Measurements from ENCODE around the gene ZNF296.
A peak's percentile ranks its signal among the peaks of the same experiment; 100 is the strongest.

ZNF296 gene

DNA sequence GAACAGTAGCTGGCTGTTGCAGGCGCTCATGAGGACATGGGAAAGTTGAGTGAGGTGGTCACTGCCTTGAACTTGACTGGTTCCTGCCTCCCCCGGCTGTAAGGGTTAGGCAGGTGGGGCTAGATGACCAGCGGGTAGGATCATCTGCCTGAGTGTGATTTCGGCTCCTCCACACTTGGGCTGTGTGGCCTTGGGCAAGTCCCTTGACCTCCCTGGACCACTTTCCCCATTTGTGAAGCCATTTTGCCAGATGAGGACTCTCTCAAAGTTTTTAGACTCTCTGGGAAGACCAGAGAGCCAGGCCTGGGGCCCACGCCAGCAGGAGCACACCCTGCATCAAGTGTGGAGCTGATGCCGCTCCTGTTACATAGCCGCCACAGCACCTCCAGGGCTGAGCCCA, 26.2 kb upstream of the ZNF296 start:
- DNase-seq = no peak

DNA sequence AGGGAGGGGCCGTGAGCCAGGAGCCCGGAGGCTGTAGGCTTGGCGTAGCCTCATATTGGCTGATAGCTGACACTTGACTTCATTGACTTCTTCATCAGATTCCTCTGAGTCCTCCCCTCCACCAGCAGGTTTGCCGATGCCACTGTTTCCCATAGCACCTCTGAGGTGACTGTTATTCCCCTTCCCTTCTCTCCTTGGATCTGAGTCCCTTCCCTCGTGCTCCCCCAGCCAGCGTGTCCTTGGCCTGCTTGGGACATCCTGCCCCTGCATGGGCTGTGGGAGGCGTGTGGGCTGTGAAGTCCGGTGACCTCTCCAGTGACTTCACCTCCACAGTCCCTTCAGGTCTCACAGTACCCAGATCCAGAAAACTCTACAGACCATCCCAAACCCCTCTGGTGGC, 25.5 kb upstream of the ZNF296 start:
- no peak for DNase-seq

DNA sequence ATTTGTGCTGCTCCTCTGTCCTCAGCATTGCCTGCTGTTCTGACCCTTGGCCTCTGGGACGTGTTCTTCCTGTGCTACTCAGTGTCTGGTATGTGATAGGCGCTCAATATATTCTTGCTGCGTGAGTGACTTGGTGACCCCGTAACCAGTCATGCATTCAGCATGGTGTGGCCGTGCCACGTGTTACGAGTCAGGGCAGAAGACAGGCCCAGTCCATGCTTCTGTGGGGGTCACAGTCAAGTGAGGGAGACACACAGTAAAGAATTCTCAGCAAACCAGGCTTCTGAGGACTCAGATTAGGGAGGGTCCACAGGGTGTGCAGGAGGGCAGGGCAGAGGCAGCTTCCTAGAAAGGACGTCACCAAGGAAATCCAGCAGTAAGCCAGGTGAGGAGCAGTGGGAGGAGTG, 24.6 kb upstream of the ZNF296 start:
- no peak for DNase-seq

DNA sequence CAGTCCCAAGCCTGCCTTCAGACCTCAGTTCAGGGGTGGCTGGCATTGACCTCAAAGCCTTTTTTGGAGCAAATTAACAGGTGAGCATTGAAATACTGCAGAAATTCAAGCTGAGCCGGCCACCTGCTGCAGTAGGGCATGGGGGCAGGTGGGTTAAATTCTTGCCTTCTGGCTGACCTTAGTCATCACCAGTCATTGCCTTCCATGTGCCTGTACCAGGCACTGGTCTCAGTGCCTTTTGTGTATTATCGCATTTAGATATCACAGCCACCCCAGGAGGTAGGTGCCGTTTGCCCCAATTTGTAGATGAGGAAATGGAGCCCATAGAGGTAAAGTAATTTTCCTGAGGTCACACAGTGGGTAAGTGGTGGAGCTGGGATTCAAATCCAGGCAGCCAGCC, 23.9 kb upstream of the ZNF296 start:
- DNase-seq = no peak

DNA sequence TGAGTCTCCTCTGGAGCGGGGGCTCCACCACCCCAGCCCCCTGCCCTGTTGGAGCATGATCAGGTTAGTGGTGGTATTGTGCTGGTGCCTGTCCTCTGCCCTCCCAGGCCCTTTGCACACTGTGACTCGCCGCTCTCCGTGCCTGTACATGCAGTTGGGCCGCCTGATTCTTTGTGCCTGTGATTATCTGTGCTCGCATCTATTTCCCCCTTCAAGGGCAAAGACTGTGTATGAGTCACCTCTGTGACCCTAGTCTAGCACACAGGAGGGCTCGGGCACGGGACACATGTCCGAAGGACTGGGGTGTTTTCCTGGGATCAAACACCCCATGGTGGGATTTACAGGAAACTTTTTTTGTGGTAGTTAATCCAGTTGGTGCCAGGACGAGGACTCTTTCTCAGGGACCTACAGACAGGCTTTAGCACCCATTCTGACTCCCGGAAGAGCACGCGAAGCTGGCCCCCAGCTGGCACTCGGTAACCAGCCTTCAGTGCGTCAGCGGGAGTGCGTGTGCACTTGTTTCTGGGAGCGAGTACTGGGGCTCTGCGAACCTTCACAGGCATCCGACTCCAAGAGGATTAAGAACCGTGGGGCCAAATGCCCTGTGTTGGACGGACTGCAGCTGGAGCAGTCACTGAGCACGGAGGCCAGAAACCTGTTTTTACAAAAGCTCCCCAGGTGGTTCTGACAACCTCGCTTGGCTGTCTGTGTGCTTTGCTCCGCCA, 23.4 kb upstream of the ZNF296 start:
- DNase-seq = no peak

DNA sequence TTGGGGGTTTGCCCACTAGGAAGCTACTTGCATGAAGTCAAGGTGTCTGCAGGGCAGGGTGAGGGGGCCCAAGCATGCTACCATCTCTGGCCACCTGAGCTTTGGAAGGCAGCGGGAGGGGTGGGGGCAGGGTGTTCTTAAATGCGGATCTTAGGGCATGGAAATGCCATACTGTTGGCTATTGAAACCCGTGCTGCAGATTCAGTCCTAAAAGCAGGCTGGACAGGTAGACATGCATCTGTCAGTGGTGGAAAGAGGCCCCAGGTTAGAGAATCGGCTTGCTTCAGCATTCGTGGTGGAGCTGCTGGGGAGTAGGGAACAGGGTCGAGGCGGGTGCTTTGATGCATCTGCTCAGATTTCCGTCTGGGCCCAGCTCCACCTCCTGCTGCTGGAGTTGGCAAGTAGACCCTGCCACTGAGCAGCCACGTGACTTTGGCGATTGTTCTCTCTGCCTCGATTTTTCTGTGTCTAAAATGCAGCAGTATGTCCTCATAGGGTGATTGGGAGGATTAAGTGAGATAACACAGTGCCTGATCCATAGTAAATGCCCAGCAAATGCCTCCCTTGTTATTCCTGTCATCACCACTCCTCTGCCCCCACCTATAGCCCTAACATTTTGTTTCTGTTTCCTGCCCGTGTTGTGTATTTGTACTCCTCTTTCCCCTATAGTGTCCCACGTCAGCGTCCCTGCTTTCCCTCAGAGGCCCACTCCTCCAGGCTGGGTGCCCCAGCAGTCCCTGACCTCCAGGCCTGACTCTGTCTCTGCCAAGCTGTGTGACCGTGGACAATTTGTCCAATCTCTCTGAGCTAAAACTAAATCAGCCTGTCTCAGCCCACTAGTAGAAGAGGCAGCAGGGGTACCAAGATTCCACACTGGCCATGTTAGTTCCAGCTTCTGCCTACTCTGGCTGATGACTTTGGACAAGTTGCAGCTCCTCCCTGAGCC, 22.5 kb upstream of the ZNF296 start:
- DNase-seq = no peak

DNA sequence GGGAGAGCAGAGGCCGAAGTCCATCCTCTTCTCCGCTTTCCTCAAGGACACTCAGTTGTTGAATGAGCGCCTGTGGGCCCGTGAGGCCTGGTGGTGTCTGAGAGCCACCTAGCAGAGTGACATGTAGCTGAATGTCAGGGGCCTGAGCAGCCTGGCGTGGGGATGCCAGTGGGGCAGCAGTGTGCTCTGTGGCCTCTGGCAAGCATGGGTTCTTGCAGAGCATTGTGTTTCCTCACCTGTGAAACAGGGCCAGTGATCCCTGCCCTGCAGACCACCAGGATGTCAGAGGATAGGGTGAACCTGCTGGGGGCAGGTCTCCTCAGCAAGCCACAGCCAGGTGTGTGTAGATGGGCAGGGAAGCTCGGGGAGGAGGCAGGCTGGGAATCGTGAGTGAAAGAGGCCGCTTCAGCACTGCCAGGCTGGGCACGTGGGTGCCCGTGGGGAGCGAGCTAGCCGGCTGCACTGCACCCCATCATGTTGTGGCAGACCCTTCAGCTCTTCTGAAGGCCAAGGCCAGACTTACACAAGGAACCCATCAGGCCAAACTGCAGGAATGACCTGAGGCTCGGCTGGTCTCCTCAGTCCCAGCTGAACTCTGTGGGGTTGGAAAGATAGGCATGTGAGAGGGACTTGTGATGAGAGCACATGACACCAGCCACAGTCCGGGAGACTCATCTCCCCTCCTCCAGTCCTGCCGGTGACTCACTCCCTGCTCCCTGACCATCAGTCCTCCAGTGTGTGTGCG, 21.7 kb upstream of the ZNF296 start:
- no peak for DNase-seq

DNA sequence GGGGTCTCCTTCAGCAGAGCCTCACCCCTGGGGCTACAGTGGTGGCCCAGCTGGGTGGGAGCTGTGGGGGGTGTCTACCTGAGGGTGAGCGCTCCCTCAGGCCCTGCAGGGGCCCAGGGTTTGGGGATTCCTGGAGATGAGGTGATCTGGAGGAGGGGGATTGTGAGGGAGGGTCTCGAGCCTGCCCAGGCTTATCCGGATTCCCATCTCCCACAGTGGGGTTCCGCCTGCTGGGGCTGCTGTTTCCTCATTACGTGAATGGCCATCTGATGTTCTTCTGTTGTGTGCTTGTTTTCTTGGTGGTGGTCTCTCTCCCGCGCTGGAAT, 21.1 kb upstream of the ZNF296 start:
- DNase-seq = no peak

DNA sequence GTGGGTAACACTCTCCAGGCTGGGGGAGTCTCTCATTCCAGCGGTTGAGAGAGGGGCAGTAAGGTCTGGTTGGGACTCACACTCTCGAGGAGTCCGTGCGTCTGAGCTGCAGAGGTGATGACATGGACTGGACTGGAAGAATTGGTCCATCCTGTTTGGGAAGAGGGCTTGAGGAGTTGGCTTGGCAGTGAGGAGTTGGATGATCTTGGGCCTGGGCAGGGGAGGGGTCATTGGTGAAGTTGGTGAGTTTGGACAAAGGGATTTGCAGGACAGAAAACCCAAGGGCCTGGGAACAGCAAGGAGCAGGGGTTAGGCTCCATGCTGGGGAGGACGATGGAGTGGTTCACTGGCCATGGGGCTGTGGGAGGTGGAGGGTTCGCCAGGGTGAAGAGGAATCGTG, 20.4 kb upstream of the ZNF296 start:
- no peak for DNase-seq

DNA sequence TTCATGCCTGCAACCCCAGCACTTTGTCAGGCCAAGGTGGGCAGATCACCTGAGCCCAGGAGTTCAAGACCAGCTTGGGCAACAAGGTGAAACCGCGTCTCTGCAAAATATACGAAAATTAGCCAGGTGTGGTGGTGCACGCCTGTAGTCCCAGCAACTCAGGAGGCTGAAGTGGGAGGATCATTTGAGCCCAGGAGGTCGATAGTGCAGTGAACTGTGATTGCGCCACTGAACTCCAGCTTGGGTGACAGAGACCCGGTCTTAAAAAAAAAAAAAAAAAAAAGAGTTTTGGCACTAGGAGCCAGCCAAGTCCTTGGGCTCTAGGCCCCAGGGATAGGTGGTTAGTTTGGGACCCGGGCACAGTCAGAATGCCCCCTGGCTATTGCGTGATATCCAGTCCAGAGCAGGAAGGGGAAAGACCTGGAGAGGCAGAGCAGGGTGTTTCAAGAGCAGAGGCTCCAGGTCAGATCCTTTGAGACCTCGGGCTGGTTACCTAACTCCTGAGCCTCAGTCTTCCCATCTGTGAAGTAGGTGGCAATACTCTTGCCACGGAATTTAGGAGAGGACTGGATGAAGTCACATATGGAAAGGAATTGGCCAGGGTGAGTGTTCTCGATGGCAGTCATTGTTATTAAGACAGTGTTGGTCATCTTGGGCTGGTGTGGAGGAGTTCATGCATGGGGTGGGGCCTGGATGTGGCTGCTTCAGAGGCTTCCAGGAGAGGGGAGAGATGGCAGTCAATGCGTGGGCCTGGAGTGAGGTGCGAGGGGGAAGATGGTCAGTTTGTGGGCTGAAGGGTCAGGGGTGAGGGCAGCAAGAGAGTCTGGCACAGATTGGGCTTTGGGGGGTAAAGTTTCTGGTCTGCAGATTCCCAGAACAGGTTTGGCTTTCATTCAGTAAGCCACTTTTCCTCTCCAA, 19.5 kb upstream of the ZNF296 start:
- DNase-seq = no peak

DNA sequence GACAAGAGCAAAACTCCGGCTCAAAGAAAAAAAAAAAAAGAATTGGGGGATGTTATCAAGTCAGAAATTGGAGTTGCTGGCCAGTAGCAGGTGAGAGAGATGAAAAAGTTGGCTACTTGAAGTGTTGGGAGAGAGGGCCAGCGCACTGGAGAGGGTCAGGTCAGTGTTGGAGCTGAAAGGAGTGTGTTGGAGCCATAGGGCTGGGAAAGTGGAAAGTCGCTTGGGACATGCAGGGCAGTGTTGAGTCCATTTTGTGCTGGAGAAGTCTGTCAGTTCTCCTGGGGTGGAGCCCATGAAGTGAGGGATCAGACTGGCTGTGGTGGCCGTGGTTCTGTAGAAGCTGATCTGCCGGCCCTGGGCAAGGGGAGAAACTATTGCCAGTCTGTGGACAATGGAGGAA, 18.4 kb upstream of the ZNF296 start:
- no peak for DNase-seq

DNA sequence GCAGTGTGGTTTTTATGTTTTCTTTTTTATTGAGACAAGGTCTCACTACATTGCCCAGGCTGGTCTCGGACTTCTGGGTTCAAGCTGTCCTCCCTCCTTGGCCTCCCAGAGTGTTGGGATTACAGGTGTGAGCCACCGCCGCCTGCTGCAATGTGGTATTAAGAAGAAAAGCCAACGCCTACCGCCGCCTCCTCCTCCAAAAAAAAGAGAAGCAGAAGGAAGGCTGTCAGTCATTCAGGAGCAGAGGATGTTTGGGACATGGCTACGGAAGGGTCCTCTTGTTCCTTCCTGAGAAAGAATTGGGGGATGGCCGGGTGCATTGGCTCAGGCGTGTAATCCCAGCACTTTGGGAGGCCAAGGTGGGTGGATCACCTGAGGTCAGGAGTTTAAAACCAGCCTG, 17.9 kb upstream of the ZNF296 start:
- DNase-seq = no peak

DNA sequence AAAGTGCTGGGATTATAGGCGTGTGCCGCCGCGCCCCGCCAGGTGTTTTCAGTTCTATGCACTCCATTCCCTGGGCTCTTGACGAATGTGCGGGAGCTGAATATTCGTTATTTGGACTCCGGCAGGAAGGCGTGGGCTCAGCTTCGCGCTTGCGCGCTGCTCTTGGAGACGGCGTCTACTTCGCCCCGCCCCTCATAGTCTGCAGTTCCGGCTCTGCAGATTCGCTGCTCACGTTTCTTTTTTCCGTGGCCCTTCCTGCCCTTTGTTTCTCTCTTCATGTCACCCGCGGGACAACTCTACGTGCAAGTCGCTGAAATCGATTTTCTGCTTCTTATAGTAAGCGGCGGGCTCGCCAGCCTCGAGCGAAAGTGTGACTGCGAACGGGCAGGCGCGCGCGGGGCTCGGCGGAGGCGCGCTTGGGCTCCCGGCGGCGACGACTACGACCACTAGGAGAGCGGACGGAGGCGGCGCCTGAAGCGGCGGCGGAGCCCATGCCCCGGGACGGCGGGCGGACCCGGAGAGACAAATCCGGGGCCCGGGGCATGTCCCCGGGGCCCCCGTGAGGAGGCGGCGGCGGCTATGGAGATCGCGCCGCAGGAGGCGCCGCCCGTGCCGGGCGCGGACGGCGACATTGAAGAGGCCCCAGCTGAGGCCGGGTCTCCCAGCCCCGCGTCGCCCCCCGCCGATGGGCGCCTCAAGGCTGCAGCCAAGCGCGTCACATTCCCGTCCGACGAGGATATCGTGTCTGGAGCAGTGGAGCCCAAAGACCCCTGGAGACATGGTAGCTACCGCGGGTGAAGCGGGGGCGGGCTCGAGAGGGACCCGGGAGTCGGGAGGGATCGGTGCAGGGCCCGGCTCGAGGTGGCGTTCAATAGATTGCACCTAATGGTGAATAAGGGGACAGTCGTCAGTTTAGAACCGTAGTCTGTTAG, 16.7 kb upstream of the ZNF296 start, which contains the start of gene PPP1R37:
TSS of gene PPP1R37 (plus strand) at position 433 of the 932 bp plus-strand sequence. CDS start at position 580, 147 bp downstream.
- peak; percentile 92 for DNase-seq

DNA sequence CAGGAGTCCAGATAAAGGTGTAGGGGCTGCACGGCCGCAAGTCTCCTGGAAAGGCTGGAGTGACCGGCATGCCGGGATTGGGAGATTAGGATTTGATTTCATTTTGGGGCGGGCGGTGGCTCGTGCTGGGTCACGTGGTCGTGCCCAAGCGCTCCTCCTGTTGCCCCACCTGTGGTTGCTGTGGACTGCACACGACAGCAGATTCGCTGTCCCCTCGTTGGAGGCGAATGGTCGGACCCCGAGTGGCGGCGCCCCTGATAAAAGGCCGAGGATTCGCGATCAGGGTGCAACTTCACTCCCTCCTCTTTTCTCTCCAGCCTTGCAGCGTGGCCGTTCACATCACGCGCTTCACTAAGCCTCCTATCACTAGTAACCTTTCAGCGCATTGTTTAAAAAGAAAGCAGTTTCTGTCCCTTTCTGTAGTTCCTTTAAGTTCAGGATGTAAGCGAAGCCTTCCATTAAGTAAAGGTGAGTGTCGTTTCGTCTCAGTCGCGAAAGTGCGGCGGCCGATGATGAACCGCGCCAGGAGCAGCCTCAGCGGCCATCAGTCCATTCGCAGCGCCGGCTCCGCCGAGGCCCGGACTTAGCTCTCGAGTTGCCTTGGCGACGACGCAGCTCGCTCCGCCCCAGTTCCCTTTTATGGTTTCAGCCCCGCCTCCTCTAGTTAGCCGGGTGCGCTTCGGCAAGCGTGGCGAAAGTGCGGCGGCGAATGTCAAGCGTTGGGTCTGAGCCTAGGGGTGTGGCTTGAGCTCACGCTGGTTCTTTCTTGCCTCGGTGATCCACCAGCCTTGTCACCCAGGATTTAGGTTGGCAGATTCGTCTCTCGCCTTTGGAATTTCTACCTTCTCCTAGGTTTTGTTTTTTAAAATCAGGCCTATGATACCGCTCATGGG, 15.0 kb upstream of the ZNF296 start:
- DNase-seq = peak; percentile 97

DNA sequence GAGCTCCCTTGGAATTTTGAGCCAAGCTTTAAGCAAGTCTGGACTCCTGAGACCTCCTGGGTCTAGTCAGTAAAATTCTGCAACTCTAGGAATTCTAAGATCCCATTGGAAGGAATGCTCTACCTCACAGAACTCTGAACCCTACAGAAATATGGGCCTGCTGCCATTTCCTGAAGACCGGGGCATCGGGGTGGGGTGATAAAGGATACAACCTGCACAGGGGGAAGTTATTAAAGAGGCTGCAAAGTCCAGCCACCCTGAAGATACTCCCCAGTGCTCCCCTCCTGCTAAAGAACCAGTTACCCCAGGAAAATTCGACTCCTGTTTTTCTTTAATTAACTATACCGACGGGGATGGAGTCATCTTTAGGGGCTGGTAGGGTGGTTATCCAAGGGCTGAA, 14.3 kb upstream of the ZNF296 start:
- DNase-seq = no peak

DNA sequence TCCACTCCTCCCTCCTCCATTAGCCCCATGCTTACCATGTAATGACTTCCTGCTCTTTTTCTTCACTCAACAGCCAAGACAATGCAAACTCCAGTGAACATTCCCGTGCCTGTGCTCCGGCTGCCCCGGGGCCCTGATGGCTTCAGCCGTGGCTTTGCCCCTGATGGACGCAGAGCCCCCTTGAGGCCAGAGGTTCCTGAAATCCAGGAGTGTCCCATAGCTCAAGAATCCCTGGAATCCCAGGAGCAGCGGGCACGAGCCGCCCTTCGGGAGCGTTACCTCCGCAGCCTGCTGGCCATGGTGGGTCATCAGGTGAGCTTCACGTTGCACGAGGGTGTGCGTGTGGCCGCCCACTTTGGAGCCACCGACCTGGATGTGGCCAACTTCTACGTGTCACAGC, 13.8 kb upstream of the ZNF296 start:
- no peak for DNase-seq

DNA sequence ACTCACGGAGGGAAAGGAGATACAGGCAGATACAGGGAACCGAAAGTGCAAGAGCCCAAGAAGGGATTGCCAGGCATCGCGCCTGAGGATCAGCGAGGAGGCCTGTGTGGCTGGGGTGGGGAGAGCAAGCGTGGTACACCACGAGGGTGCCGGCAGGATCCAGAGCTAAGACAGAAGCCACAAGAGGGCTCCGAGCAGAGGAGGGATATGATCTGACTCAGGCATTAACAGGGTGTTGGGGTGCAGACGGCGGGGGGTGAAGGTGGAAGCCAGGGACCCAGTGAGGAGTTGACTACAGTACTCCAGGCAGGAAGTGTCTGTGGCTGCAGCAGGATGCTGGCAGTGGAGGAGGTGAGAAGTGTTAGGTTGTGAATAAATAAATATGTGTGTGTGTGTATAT, 11.3 kb upstream of the ZNF296 start:
- DNase-seq = no peak

DNA sequence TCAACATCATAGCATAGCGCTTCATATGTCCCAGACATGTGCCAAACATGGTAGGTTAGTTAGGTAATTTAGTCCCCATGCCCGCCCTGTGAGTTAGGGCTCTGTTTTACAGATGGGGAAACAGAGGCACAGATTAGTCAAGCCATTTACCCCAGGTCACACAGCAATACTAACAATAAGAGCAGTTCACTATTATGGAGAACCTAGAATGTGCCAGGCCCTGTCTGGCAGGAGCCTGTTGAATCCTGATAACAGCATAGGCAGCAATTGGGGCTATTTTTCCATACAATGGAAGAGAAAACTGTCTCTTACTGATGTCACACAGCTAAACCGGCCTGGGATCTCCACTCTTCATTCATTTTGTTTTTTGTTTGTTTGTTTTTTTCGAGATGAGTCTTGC, 10.2 kb upstream of the ZNF296 start:
- DNase-seq = no peak

DNA sequence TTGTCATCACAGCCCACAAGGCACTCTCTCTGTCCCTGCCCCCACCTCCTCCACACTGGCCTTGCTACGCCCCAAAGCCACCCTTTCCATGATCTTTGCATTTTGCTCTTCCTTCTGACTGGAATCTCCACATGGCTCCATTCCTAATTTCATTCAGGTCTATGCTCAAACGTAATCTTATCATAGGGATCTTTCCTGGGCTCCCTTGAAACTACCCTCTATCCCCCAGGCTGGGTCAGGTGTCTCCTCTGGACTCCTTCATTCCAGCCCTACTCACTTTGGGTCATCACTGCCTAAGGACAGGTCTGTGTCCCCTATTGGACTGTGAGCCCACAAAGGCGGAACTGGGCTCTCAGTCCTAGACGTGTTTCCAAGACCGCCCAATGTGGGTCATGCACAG, 5.9 kb upstream of the ZNF296 start:
- DNase-seq = no peak

DNA sequence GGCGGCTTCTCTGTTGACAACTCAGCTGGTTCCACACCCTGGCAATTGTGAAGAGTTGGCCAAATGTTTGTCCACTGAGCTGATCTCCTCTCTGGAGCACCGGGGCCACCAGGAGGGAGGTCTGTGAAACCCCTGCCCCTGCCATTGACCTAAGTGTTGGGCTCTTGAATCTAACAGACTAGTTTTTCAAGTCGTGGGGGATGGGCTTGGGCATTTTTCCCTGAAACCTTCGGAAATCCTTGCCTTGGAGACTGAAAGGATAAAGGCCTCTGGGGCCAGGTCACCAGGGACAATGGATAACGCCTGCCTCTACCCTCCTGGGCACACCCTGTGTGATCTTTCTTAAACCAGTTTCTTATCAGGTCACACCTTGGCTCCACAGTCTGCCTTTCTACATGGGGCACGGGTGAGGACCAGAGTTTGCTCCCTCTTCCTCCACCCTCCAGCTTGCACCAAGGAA, 3.7 kb upstream of the ZNF296 start:
- no peak for DNase-seq

All from NCI-H526 treated with DMSO at 0.1 percent for 48 hours (cell line).